ENCODE measurements around the gene NUB1. TPM values are rescaled to one million over a fixed set of nuclear protein-coding genes. Genes with fewer than 3 reads are reported as not detected.

NUB1 gene
- total RNA-seq, 2 donors from 2014 or later, result 42.3 to 55.2 TPM

DNA sequence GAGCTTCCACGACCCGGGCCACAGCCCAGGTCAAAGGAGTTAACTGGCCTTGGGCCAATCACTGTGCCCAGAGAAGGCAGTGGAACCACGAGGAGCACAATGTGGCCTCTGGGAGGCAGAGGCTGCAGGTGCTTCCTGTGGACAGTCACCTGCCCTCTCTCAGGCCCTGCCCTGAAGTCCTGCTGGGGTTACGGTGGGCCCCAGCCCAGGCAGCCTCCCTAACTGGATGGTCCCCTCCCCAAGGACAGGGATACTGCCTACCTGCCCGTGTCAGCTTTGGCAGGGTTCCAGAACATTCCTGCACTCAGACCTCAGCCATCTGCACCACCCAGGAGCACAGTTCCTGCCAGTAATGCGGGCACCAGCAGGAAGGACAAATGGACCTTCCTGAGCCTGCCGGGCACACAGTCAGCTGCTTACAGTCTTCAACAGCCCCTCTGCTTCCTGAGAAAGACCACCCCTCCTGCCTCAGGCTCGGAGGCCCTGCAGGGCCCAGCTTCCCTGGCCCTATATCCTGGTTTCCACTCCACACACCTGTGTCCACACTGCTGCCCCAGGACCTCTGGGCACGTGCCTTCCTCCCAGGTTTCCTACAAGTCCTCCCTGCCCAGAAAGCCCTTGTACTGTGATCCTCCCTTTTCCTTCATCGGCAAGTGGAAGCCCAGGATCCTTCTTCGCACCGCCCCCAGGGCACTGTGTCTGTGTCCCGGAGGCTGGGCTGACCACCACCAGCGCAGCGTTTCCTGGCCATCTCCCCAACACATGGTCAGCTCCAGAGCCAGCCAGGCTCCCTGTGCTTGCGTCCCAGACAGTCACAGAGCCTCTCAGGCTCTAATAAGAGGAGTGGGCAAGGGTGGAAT, 44.9 kb downstream of the NUB1 start:
- no peaks in the 10 kb centered on the region for H3K36me3 ChIP-seq
- TF ChIP-seq, protein P1, sequence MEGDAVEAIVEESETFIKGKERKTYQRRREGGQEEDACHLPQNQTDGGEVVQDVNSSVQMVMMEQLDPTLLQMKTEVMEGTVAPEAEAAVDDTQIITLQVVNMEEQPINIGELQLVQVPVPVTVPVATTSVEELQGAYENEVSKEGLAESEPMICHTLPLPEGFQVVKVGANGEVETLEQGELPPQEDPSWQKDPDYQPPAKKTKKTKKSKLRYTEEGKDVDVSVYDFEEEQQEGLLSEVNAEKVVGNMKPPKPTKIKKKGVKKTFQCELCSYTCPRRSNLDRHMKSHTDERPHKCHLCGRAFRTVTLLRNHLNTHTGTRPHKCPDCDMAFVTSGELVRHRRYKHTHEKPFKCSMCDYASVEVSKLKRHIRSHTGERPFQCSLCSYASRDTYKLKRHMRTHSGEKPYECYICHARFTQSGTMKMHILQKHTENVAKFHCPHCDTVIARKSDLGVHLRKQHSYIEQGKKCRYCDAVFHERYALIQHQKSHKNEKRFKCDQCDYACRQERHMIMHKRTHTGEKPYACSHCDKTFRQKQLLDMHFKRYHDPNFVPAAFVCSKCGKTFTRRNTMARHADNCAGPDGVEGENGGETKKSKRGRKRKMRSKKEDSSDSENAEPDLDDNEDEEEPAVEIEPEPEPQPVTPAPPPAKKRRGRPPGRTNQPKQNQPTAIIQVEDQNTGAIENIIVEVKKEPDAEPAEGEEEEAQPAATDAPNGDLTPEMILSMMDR (IDR thresholded peaks at IDR 0.05), result no peak
- H3K9me3 ChIP-seq, result no peaks in the 10 kb centered on the region
- intact Hi-C loops (cut with DNase I), result no loop called here
- no peak overlapping the region for H3K9ac ChIP-seq (ENCODE audit: low read depth in 2 of 2, low read length in 2 of 2)
- peaks cover 11% of the 10 kb centered on the region for H3K27me3 ChIP-seq
- no peak overlapping the region for H3K4me3 ChIP-seq
- no peak for DNase-seq
- peaks cover 8% of the 10 kb centered on the region for H3K4me1 ChIP-seq
- no peak overlapping the region for H3K27ac ChIP-seq

DNA sequence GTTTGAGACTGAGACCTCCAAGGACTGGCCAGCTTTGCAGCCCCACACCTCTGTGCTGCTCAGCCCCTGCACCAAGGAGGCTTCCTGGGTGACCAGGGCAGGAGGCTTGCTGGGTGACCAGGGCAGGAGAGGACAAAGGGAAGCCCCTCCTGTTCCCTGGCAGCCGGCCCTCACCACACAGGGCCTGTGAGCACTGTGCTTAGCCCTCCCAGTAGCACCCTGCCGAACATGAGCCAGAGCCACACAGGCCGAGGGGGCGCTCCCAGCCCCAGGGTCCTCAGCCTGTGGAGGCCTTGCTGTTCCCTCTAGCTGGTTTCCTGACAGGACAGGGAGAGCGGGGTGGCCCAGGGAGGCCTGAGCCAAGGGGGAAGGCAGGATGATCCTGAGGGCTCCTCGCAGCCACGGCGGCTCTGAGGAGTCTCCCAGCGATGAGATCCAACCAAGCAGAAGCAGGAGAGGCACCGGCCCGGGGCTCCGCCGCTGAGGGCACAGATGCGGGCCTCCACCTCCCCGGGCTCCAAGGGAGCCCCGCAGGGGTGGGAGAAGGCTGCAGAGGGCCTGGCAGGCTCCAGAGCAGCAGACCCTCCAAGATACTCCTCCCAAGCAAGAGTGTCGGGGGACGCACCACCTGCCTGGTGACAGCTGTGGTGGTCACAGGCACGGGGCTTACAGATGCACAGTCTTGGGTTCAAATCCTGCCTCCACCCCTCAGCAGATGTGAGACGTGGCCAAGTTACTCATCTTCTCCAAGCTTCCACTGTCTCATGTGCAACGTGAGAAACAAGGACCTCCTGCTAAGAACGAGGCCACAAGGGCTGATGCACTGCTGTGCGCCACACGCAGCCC, 45.8 kb downstream of the NUB1 start:
- Histone ChIP-seq H3K4me1 (no peaks in the 10 kb centered on the region), H3K36me3 (no peaks in the 10 kb centered on the region), H3K9me3 (no peaks in the 10 kb centered on the region), H3K27ac (no peak overlapping the region), H3K27me3 (peaks cover 3% of the 10 kb centered on the region), H3K9ac (ENCODE audit: low read depth in 2 of 2, low read length in 2 of 2) (no peak overlapping the region), H3K4me3 (no peak overlapping the region)
- no peak for DNase-seq
- TF ChIP-seq, protein P1 (IDR thresholded peaks at IDR 0.05), result no peak
- intact Hi-C loops (cut with DNase I), result no loop called here

DNA sequence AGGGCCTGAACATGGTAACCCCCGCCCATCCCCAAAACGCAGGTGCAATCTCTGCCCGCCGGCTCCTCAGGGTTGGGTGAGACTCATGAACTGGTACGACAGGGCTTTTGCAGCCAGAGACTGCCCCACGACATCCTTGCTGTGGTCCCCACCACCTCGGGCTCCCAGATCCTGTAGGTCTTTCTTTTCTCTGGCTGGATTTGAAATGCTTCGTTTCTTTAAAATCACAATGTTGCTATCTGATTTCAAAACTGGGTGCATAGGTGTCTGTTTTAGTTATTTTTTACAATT, 46.3 kb downstream of the NUB1 start:
- Histone ChIP-seq H3K4me3 (no peak overlapping the region), H3K9me3 (no peaks in the 10 kb centered on the region), H3K9ac (ENCODE audit: low read depth in 2 of 2, low read length in 2 of 2) (no peak overlapping the region), H3K27ac (no peak overlapping the region), H3K36me3 (no peaks in the 10 kb centered on the region), H3K27me3 (no peaks in the 10 kb centered on the region), H3K4me1 (no peaks in the 10 kb centered on the region)
- intact Hi-C loops (cut with DNase I), result no loop called here
- no peak for DNase-seq
- TF ChIP-seq, protein P1 (IDR thresholded peaks at IDR 0.05), result no peak

DNA sequence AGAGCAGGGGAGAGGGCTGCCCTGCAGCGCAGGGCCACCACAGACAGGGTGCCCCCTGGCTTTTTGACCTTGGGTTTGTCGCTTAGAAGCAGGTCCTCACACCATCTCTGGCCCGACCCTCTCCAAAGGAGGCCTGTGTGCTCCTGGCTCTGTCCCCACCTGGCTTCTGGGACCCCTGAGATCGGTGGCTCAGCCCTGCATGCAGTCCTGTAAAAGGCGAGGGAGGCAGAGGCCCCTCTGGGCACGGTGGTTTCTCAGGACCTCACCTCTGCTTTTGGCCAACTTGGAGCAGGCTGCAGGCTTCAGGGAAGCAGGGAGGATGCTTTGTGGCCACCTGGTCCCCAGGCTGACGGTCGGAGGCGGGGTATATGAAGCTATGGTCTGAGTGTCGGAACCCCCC, 46.8 kb downstream of the NUB1 start:
- Histone ChIP-seq H3K27me3 (no peaks in the 10 kb centered on the region), H3K9ac (ENCODE audit: low read depth in 2 of 2, low read length in 2 of 2) (no peak overlapping the region), H3K9me3 (no peaks in the 10 kb centered on the region), H3K27ac (no peak overlapping the region), H3K4me3 (no peak overlapping the region), H3K4me1 (no peaks in the 10 kb centered on the region), H3K36me3 (no peaks in the 10 kb centered on the region)
- TF ChIP-seq, protein P1 (IDR thresholded peaks at IDR 0.05), result no peak
- intact Hi-C loops (cut with DNase I), result no loop called here
- no peak for DNase-seq

DNA sequence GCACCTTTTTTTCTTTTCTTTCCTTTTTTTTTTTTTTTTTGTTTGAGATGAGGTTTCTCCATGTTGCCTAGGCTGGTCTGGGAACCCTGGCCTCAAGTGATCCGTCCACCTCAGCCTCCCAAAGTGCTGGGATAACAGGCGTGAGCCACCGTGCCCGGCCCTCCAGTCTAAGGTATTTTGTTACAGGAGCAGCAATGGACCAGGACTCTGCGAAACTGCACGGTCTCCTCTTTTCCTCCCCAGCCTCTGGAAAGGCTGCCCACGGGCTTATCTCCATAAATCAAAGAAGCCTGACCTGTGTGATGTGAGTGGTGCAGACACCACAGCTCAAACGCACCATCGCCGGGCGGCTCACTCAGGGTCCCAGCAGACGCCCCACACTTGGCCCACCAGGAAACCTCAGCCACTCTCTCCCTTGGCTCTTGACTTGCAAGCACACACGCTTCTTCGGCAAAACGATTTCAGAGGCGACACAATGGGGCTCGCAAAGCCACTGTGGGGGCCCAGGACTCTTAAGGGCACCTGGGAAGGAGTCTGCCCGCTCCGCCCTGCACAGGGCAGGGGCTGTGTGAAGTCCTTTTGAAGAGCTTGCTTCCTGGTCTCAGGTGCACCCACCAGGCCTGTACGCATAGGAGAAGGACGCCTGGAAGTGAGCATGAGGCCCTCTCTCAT, 47.6 kb downstream of the NUB1 start:
- Histone ChIP-seq H3K4me1 (no peaks in the 10 kb centered on the region), H3K27ac (no peak overlapping the region), H3K27me3 (no peaks in the 10 kb centered on the region), H3K9ac (ENCODE audit: low read depth in 2 of 2, low read length in 2 of 2) (no peak overlapping the region), H3K4me3 (no peak overlapping the region), H3K36me3 (no peaks in the 10 kb centered on the region), H3K9me3 (no peaks in the 10 kb centered on the region)
- DNase-seq, result no peak
- intact Hi-C loops (cut with DNase I), result no loop called here
- TF ChIP-seq, protein P1 (IDR thresholded peaks at IDR 0.05), result no peak
